BJ (cell line): ENCODE results near the gene NAMPT. TPM values are rescaled to one million over a fixed set of nuclear protein-coding genes. Genes with fewer than 3 reads are reported as not detected.

ENCODE experiments used
- CTCF ChIA-PET: fragments of 350-600 bp; formaldehyde crosslinking; extraction: SDS; loops from one replicate; lab custom pipeline; 2021; ENCODE audit warnings: antibody characterized with exemption, inconsistent platforms; lab: Yijun Ruan, JAX
- POLR2A ChIA-PET: fragments of 300-600 bp; sonication (Branson Sonifier 250); formaldehyde crosslinking; extraction: SDS; loops from one replicate; lab custom pipeline; 2021; ENCODE audit warnings: antibody characterized with exemption; lab: Charles Lee
- DNase-seq: peaks from one replicate; pipeline ENCODE4 v3.0.0-alpha.2; 2011; ENCODE audit warnings: low read depth
- H3K27me3 ChIP-seq: 2 replicates; pipeline ENCODE4 v1.6.0; 2011; ENCODE audit warnings: low read length; ENCODE audit not compliant: control insufficient read depth, insufficient read depth
- H3K36me3 ChIP-seq: 2 replicates; pipeline ENCODE4 v1.5.1; 2011; ENCODE audit warnings: low read length; ENCODE audit not compliant: control insufficient read depth, insufficient read depth
- H3K4me3 ChIP-seq: 2 replicates; pipeline ENCODE4 v1.5.1; 2011; ENCODE audit warnings: low read depth, mild to moderate bottlenecking, control low read depth, low read length
- CTCF ChIP-seq: IDR thresholded peaks from 2 replicates; pipeline ENCODE4 v1.5.1; 2011; ENCODE audit warnings: low read depth, mild to moderate bottlenecking, control low read depth, inconsistent platforms, low read length, moderate library complexity; ENCODE audit not compliant: insufficient read depth
- polyA plus RNA-seq: library from polyadenylated mRNA; depleted of rRNA; stranded (reverse); fragments of >200 nt; gene quantifications from 2 replicates; pipeline ENCODE4 v1.2.3, GENCODE V29; 2011

The NAMPT gene
- polyA plus RNA-seq, 1 experiment = 29.9 TPM

- H3K4me3 ChIP-seq = no peak overlapping the region
- ChIA-PET CTCF (no interaction called here), POLR2A (no interaction called here)
- TF ChIP-seq CTCF = no peak
- no peak for DNase-seq
- no peaks in the 10 kb centered on the region for H3K27me3 ChIP-seq
- peaks cover 9% of the 10 kb centered on the region for H3K36me3 ChIP-seq
Observed at GRCh38 chr7:106254525-106255116, 30.2 kb downstream of the NAMPT start.

- ChIA-PET CTCF (no interaction called here), POLR2A (no interaction called here)
- Histone ChIP-seq H3K36me3 (peaks cover 3% of the 10 kb centered on the region), H3K4me3 (no peak overlapping the region), H3K27me3 (no peaks in the 10 kb centered on the region)
- DNase-seq = no peak
- TF ChIP-seq CTCF = no peak
Observed at GRCh38 chr7:106252568-106252967, 32.2 kb downstream of the NAMPT start.

- H3K4me3 ChIP-seq = no peak overlapping the region
- no peak for DNase-seq
- no peaks in the 10 kb centered on the region for H3K27me3 ChIP-seq
- ChIA-PET CTCF (no interaction called here), POLR2A (no interaction called here)
- no peak for TF ChIP-seq CTCF
- peaks cover 1% of the 10 kb centered on the region; the same call in 1 of the 2 replicates for H3K36me3 ChIP-seq
Observed at GRCh38 chr7:106249488-106249887, 35.3 kb downstream of the NAMPT start.

GRCh38 chr7:106248600-106248999, 36.2 kb downstream of the NAMPT start:
- POLR2A ChIA-PET = no interaction called here

GRCh38 chr7:106247841-106248240, 36.9 kb downstream of the NAMPT start:
- H3K4me3 ChIP-seq = no peak overlapping the region
- H3K36me3 ChIP-seq = no peaks in the 10 kb centered on the region
- ChIA-PET CTCF (no interaction called here), POLR2A (no interaction called here)
- DNase-seq = no peak
- TF ChIP-seq CTCF = no peak
- no peaks in the 10 kb centered on the region for H3K27me3 ChIP-seq

More at GRCh38 chr7:106248600-106248999, 36.2 kb downstream of the NAMPT start:
- H3K36me3 ChIP-seq = peaks cover under 1% of the 10 kb centered on the region; the same call in 1 of the 2 replicates
- no peak for DNase-seq
- no peak for TF ChIP-seq CTCF
- CTCF ChIA-PET = no interaction called here
- no peaks in the 10 kb centered on the region for H3K27me3 ChIP-seq
- H3K4me3 ChIP-seq = no peak overlapping the region
